ENCODE measurements around the gene TMEM52. TPM values are rescaled to one million over a fixed set of nuclear protein-coding genes. Genes with fewer than 3 reads are reported as not detected.

The TMEM52 gene
- total and polyA plus RNA-seq, 2 of the 13 experiments (the other 11 are each of a cell fraction or from before 2014, with no cell fraction given), result 13.2 to 18.7 TPM

GRCh38 chr1:1920608-1921458, 1.8 kb upstream of the TMEM52 start (continued):
- peak; percentile 26; the same call in 1 of the 2 replicates for TF ChIP-seq RXRB (CRISPR knock-in tag; IDR thresholded peaks at IDR 0.05; ENCODE audit: borderline replicate concordance)
- TF ChIP-seq DNMT1 (CRISPR knock-in tag; IDR thresholded peaks at IDR 0.05), result no peak
- no peak for TF ChIP-seq RBAK (CRISPR knock-in tag; IDR thresholded peaks at IDR 0.05)
- TF ChIP-seq ZNF513 (CRISPR knock-in tag; conservative IDR thresholded peaks at IDR 0.05), result no peak
- TF ChIP-seq STAG1 (CRISPR knock-in tag; IDR thresholded peaks at IDR 0.05), result no peak
- peak; percentile 96 for TF ChIP-seq ZFX (CRISPR knock-in tag; IDR thresholded peaks at IDR 0.05; ENCODE audit: low read depth)
- no peak for TF ChIP-seq ATAD3A (CRISPR knock-in tag; IDR thresholded peaks at IDR 0.05)
- peak; percentile 41 for TF ChIP-seq HNF4A (CRISPR knock-in tag; IDR thresholded peaks at IDR 0.05)
- TF ChIP-seq ZIK1 (CRISPR knock-in tag; IDR thresholded peaks at IDR 0.05; ENCODE audit: borderline replicate concordance, low read depth), result 0 out of 2 replicates have a peak, but pooled peaks have one; percentile 24
- TF ChIP-seq MTF2 (CRISPR knock-in tag; IDR thresholded peaks at IDR 0.05; ENCODE audit: borderline replicate concordance), result no peak
- no peak for TF ChIP-seq ZBTB3 (CRISPR knock-in tag; IDR thresholded peaks at IDR 0.05; ENCODE audit: borderline replicate concordance, low read depth)
- no peak for TF ChIP-seq MBD4 (IDR thresholded peaks at IDR 0.05; ENCODE audit: borderline replicate concordance, low read length)
- no peak for TF ChIP-seq ZNF451 (CRISPR knock-in tag; IDR thresholded peaks at IDR 0.05)
- TF ChIP-seq ZNF839 (CRISPR knock-in tag; IDR thresholded peaks at IDR 0.05; ENCODE audit: borderline replicate concordance), result no peak
- TF ChIP-seq SOX13 (IDR thresholded peaks at IDR 0.05), result no peak
- TF ChIP-seq SOX13 (CRISPR knock-in tag; conservative IDR thresholded peaks at IDR 0.05 in 1 of 2, IDR thresholded peaks at IDR 0.05 in 1 of 2), result 0 out of 4 replicates have a peak, but pooled peaks of 1 of the 2 experiments have one; percentile 32
- TF ChIP-seq FOXA1 (IDR thresholded peaks at IDR 0.05), result no peak
- TF ChIP-seq FOXA1 (CRISPR knock-in tag; IDR thresholded peaks at IDR 0.05), result no peak
- no peak for TF ChIP-seq ZNF780A (CRISPR knock-in tag; IDR thresholded peaks at IDR 0.05)
- TF ChIP-seq MZF1 (CRISPR knock-in tag; IDR thresholded peaks at IDR 0.05; ENCODE audit: borderline replicate concordance), result no peak
- no peak for TF ChIP-seq LBX2 (CRISPR knock-in tag; IDR thresholded peaks at IDR 0.05; ENCODE audit: borderline replicate concordance)
- peak; percentile 44; the same call in 1 of the 2 replicates for TF ChIP-seq ZMYM4 (CRISPR knock-in tag; IDR thresholded peaks at IDR 0.05)
- TF ChIP-seq USF2 (IDR thresholded peaks at IDR 0.05; ENCODE audit: low read depth, low read length), result no peak
- no peak for TF ChIP-seq USF2 (CRISPR knock-in tag; IDR thresholded peaks at IDR 0.05; ENCODE audit: borderline replicate concordance)
- TF ChIP-seq ZNF841 (CRISPR knock-in tag; IDR thresholded peaks at IDR 0.05; ENCODE audit: borderline replicate concordance), result no peak; the same call in 1 of the 2 replicates
- TF ChIP-seq POLR2AphosphoS5 (IDR thresholded peaks at IDR 0.05; ENCODE audit: low read depth, low read length), result no peak
- TF ChIP-seq MXD3 (CRISPR knock-in tag; IDR thresholded peaks at IDR 0.05), result 0 out of 2 replicates have a peak, but pooled peaks have one; percentile 30
